Fibroblast of lung (primary cell): ENCODE results near the gene PLS1.

Experiments used
- EZH2 ChIP-seq: IDR thresholded peaks from 2 replicates; pipeline ENCODE4 v1.5.1; 2012; ENCODE audit warnings: low read length, control low read depth, mild to moderate bottlenecking; ENCODE audit errors: missing control alignments
- TF ChIP-seq, protein P1 (sequence below), 2 donors: IDR thresholded peaks in 1 of 2; conservative IDR thresholded peaks in 1 of 2; 1 replicate in 1 of 2; 2 replicates in 1 of 2; pipeline ENCODE4 v1.5.1; 2011 to 2012; ENCODE audit warnings: low read length in 2 of 2, control low read depth in 1 of 2, inconsistent platforms in 1 of 2, low read depth in 1 of 2, mild to moderate bottlenecking in 1 of 2

DNA sequence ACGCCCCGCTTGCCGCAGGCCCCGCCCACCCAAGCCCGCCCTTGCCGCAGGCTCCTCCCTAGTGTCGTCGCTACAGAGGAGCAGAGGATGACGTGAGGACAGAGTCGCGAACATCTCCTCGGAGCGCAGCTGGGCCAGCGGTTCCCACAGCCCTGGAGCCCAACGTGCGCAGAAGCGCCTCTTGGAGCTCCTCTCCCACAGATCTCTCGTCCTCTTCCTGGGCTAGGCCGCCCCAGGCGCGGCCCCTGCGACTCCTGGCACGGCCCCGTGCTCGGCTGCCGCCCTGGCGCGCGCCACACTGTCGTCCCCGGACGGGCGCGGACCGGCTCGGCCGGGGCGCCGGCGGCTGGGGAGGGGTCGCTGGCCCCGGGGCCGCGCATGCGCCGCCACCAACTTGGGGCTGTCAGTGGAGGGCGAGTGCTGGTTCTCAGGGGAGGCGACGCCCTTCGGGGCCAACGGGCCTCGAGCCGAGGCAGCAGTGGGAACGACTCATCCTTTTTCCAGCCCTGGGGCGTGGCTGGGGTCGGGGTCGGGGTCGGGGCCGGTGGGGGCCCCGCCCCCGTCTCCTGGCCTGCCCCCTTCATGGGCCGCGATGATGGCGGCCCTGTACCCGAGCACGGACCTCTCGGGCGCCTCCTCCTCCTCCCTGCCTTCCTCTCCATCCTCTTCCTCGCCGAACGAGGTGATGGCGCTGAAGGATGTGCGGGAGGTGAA, 127.9 kb downstream of the PLS1 start, which contains the start of gene TRPC1:
- TF ChIP-seq, protein P1, sequence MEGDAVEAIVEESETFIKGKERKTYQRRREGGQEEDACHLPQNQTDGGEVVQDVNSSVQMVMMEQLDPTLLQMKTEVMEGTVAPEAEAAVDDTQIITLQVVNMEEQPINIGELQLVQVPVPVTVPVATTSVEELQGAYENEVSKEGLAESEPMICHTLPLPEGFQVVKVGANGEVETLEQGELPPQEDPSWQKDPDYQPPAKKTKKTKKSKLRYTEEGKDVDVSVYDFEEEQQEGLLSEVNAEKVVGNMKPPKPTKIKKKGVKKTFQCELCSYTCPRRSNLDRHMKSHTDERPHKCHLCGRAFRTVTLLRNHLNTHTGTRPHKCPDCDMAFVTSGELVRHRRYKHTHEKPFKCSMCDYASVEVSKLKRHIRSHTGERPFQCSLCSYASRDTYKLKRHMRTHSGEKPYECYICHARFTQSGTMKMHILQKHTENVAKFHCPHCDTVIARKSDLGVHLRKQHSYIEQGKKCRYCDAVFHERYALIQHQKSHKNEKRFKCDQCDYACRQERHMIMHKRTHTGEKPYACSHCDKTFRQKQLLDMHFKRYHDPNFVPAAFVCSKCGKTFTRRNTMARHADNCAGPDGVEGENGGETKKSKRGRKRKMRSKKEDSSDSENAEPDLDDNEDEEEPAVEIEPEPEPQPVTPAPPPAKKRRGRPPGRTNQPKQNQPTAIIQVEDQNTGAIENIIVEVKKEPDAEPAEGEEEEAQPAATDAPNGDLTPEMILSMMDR (conservative IDR thresholded peaks at IDR 0.05 in 1 of 2, IDR thresholded peaks at IDR 0.05 in 1 of 2; ENCODE audit: low read depth in 1 of 2, low read length in 2 of 2): no peak
- TF ChIP-seq EZH2: no peak
